Glutamatergic neuron (in vitro differentiated cells): ENCODE results near the gene MDM4. TPM values are rescaled to one million over a fixed set of nuclear protein-coding genes. Genes with fewer than 3 reads are reported as not detected.

Source experiments
- DNase-seq: peaks from one replicate; pipeline ENCODE4 v3.0.0; 2022
- H3K27ac Mint-ChIP-seq: one replicate; pipeline ENCODE4 v1.8.0; 2020; ENCODE audit warnings: mild to moderate bottlenecking, mixed read lengths, inconsistent platforms; ENCODE audit not compliant: unreplicated experiment
- H3K27me3 Mint-ChIP-seq: one replicate; pipeline ENCODE4 v1.8.0; 2020; ENCODE audit warnings: mild to moderate bottlenecking, moderate library complexity, mixed read lengths, inconsistent platforms; ENCODE audit not compliant: unreplicated experiment
- H3K36me3 Mint-ChIP-seq: one replicate; pipeline ENCODE4 v1.8.0; 2020; ENCODE audit warnings: mild to moderate bottlenecking, mixed read lengths, inconsistent platforms; ENCODE audit not compliant: unreplicated experiment
- H3K4me1 Mint-ChIP-seq: one replicate; pipeline ENCODE4 v1.8.0; 2020; ENCODE audit warnings: mild to moderate bottlenecking, low read depth, mixed read lengths, inconsistent platforms; ENCODE audit not compliant: unreplicated experiment
- H3K4me3 Mint-ChIP-seq: one replicate; pipeline ENCODE4 v1.8.0; 2020; ENCODE audit warnings: mild to moderate bottlenecking, mixed read lengths, inconsistent platforms; ENCODE audit not compliant: unreplicated experiment
- H3K9me3 Mint-ChIP-seq: one replicate; pipeline ENCODE4 v1.8.0; 2020; ENCODE audit warnings: mild to moderate bottlenecking, moderate library complexity, mixed read lengths, inconsistent platforms; ENCODE audit not compliant: unreplicated experiment
- CTCF ChIP-seq: fragments of 200-600 bp; sonication (generic); IDR thresholded peaks from one replicate; pipeline ENCODE4 v1.5.0; 2021; ENCODE audit not compliant: partially characterized antibody, unreplicated experiment
- total RNA-seq: library from RNA; stranded (reverse); fragmentation: NEBNext Ultra II Directional; extraction: Animal tissue kit (Norgen Biotek cat#: 25700); gene quantifications from one replicate; pipeline ENCODE4 v1.2.1, GENCODE V29; 2021; ENCODE audit not compliant: unreplicated experiment

The MDM4 gene
- total RNA-seq, 1 donor from 2014 or later: 93.9 TPM

GRCh38 chr1:204506969-204507316 lies 9.3 kb upstream of the MDM4 start:
- Mint-ChIP-seq H3K4me1 (peaks cover 8% of the 10 kb centered on the region), H3K27ac (peak overlapping the region; percentile 97), H3K4me3 (peak overlapping the region; percentile 97), H3K36me3 (peaks cover 7% of the 10 kb centered on the region), H3K27me3 (peaks cover 19% of the 10 kb centered on the region), H3K9me3 (peaks cover 24% of the 10 kb centered on the region)
- DNase-seq: peak; percentile 73
- TF ChIP-seq CTCF: no peak

GRCh38 chr1:204507317-204508105 lies 8.7 kb upstream of the MDM4 start:
- Mint-ChIP-seq H3K27me3 (peaks cover 19% of the 10 kb centered on the region), H3K27ac (peak overlapping the region; percentile 97), H3K36me3 (peaks cover 7% of the 10 kb centered on the region), H3K4me3 (peak overlapping the region; percentile 97), H3K9me3 (peaks cover 24% of the 10 kb centered on the region), H3K4me1 (peaks cover 8% of the 10 kb centered on the region)
- DNase-seq: peak; percentile 61
- TF ChIP-seq CTCF: no peak

GRCh38 chr1:204509186-204509635 lies 7.0 kb upstream of the MDM4 start:
- no peak for DNase-seq
- H3K9me3 Mint-ChIP-seq: peaks cover 24% of the 10 kb centered on the region
- TF ChIP-seq CTCF: no peak
- H3K27ac Mint-ChIP-seq: no peak overlapping the region
- no peak overlapping the region for H3K4me3 Mint-ChIP-seq
- H3K27me3 Mint-ChIP-seq: peaks cover 19% of the 10 kb centered on the region
- peaks cover 7% of the 10 kb centered on the region for H3K36me3 Mint-ChIP-seq
- no peaks in the 10 kb centered on the region for H3K4me1 Mint-ChIP-seq

GRCh38 chr1:204511366-204511765 lies 4.8 kb upstream of the MDM4 start:
- peaks cover 11% of the 10 kb centered on the region for H3K27me3 Mint-ChIP-seq
- H3K36me3 Mint-ChIP-seq: peaks cover 4% of the 10 kb centered on the region
- no peak overlapping the region for H3K27ac Mint-ChIP-seq
- peaks cover 14% of the 10 kb centered on the region for H3K9me3 Mint-ChIP-seq
- no peaks in the 10 kb centered on the region for H3K4me1 Mint-ChIP-seq
- no peak for TF ChIP-seq CTCF
- no peak for DNase-seq
- H3K4me3 Mint-ChIP-seq: no peak overlapping the region

GRCh38 chr1:204513117-204513716 lies 3.0 kb upstream of the MDM4 start:
- Mint-ChIP-seq H3K9me3 (no peaks in the 10 kb centered on the region), H3K27me3 (peaks cover 2% of the 10 kb centered on the region), H3K27ac (no peak overlapping the region), H3K36me3 (no peaks in the 10 kb centered on the region), H3K4me3 (no peak overlapping the region), H3K4me1 (peaks cover 2% of the 10 kb centered on the region)
- no peak for TF ChIP-seq CTCF
- no peak for DNase-seq
